ENCODE measurements around the gene KIF17.

Gene KIF17

GRCh38 chr1:20699558-20699957, 18.2 kb downstream of the KIF17 start:
- TF ChIP-seq ZFX (IDR thresholded peaks at IDR 0.05): no peak
- TF ChIP-seq, protein P1, sequence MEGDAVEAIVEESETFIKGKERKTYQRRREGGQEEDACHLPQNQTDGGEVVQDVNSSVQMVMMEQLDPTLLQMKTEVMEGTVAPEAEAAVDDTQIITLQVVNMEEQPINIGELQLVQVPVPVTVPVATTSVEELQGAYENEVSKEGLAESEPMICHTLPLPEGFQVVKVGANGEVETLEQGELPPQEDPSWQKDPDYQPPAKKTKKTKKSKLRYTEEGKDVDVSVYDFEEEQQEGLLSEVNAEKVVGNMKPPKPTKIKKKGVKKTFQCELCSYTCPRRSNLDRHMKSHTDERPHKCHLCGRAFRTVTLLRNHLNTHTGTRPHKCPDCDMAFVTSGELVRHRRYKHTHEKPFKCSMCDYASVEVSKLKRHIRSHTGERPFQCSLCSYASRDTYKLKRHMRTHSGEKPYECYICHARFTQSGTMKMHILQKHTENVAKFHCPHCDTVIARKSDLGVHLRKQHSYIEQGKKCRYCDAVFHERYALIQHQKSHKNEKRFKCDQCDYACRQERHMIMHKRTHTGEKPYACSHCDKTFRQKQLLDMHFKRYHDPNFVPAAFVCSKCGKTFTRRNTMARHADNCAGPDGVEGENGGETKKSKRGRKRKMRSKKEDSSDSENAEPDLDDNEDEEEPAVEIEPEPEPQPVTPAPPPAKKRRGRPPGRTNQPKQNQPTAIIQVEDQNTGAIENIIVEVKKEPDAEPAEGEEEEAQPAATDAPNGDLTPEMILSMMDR (conservative IDR thresholded peaks at IDR 0.05): no peak
- no peak overlapping the region for H3K27ac ChIP-seq

DNA sequence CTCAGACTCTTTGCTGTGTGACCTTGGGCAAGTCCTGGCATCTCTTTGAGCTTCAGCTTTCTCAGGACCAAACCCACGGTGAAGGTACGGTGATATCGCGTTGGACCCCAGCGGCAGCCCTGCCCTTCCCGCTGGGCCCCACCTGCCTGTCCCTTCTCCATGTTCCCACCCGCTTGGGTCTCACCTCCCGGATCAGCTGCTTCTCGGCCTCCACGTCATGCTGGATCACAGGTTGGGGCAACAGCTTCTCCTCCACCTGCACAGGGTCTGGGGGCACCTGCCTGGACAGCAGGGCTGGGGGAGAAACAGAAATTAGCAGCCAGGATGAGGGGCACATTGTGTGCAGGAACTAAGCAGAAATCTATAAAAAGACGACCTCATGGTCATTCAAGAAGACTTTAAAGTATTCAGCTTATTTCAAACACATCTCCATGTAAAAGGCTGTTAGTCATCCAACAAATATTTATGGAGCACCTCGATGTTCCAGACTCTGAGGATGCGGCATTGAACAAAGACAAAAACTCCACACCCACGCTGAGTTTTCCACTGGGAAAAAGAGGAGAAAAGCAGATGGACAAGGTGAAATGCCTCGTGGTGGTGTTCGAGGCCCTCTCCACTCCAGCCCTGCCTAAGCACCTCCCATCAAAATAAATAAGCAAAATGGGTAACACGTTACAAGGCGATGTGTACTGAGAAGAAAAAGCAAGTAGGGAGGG, 19.5 kb downstream of the KIF17 start:
- no peak overlapping the region; the same call in 1 of the 2 replicates for H3K27ac ChIP-seq
- no peak for TF ChIP-seq ZFX (IDR thresholded peaks at IDR 0.05)
- TF ChIP-seq, protein P1 (conservative IDR thresholded peaks at IDR 0.05): no peak

- peak overlapping the region; percentile 69 for H3K27ac ChIP-seq
- TF ChIP-seq ZFX (IDR thresholded peaks at IDR 0.05): no peak
- TF ChIP-seq, protein P1 (conservative IDR thresholded peaks at IDR 0.05): no peak
These were observed 20.2 kb downstream of the KIF17 start for GRCh38 chr1:20697563-20697962.

- TF ChIP-seq ZFX (IDR thresholded peaks at IDR 0.05): no peak
- TF ChIP-seq, protein P1 (conservative IDR thresholded peaks at IDR 0.05): peak; percentile 87
- H3K27ac ChIP-seq: peak overlapping the region; percentile 69
These were observed 21.1 kb downstream of the KIF17 start for GRCh38 chr1:20696397-20697333.

DNA sequence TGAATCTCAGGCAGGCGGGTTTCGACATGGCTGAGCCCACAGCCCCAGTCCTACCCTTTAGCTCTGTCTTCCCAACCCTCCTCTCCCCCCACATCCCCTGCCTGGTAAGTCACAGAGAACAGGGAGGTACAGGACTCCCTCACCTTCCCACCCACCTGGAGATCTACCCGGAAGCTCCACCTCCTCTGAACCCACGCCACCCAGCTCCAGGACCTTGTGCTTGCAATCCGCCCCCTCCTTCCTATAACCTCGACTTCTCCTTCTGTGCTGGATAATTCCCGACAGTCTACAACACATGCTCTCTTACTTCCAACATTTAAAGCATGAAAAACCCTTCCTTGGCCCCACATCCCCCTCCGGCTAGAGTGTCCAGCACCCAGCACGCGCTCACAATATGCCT, 22.3 kb downstream of the KIF17 start:
- TF ChIP-seq, protein P1 (conservative IDR thresholded peaks at IDR 0.05): no peak
- TF ChIP-seq ZFX (IDR thresholded peaks at IDR 0.05): no peak
- H3K27ac ChIP-seq: no peak overlapping the region

DNA sequence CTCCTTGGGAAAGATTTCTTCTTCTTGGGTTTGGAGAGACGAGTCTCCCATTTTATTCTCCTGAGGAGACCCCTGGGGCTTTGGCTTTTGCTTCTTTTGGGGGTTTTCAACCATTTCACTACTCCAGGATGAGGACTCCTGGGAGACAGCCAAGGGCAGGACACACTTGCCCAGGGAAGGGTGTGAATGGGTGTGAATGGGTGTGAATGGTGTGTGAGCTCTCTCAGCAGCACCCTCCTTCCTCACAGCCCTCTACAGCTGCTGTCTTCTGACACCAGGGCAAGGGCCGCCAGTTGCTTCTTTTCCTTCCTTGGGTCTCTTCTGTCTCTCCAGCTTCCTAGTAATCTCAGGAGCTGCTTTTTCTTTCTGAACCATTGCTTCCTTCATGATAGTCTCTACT, 24.2 kb downstream of the KIF17 start:
- no peak overlapping the region for H3K27ac ChIP-seq
- TF ChIP-seq ZFX (IDR thresholded peaks at IDR 0.05): no peak
- TF ChIP-seq, protein P1 (conservative IDR thresholded peaks at IDR 0.05): no peak

GRCh38 chr1:20691872-20692271, 25.9 kb downstream of the KIF17 start:
- TF ChIP-seq ZFX (IDR thresholded peaks at IDR 0.05): no peak
- TF ChIP-seq, protein P1 (conservative IDR thresholded peaks at IDR 0.05): no peak
- no peak overlapping the region for H3K27ac ChIP-seq
